Measurements from ENCODE around the gene SETD1A. TPM values are rescaled to one million over a fixed set of nuclear protein-coding genes. Genes with fewer than 3 reads are reported as not detected.

The SETD1A gene
- total and polyA plus RNA-seq, 9 of the 15 experiments (the other 6 are each of a cell fraction or from before 2014, with no cell fraction given) = 0.08 to 36.0 (median 4.2) TPM

DNA sequence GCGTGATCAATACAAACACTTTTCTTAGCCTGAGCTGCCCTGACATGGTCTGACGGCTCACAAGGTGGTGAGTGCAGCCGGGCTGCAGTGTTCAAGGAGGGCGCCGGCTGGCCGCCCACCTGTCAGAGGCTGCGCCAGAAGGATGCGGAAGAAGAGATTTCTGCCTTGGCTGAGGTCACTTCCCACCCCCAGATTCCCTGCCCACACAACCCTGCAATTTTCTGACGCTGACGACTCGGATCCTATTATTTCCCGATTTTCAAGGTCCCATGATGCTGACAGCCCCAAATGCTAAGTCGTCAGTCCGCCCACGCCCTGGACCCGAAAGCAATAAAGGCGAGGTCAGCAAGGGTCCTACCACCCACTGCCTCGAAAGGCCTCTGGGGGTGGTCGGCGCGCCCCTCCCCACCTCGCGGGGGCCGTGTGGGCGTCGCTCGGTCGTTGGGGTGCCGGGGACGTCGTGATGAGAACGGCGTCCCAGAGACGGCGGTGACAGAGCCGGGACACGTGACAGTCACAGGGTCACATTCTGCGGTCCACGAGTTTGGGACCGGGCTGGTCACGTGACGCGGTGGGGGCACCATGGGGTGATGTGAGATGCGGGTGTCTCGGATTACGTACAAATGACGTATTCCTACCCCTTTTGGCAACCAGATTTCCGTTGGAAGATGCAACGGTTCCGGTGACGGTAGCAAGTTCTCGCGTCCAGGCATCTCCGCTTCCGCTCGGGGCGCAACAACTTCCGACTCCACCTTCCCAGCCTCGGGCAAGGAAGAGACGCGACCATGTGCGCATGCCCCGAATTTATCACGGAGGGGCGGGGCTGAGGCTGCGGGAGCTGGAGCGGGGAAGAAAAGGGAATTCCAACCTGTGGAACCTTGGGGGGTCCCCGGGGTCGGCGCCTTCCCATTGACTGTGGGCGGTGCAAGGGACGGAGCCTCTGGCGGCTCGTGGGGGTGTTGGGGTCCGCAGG is 75.5 kb downstream of the SETD1A start, which contains the start of gene STX4 (continued):
- TF ChIP-seq, protein P1, sequence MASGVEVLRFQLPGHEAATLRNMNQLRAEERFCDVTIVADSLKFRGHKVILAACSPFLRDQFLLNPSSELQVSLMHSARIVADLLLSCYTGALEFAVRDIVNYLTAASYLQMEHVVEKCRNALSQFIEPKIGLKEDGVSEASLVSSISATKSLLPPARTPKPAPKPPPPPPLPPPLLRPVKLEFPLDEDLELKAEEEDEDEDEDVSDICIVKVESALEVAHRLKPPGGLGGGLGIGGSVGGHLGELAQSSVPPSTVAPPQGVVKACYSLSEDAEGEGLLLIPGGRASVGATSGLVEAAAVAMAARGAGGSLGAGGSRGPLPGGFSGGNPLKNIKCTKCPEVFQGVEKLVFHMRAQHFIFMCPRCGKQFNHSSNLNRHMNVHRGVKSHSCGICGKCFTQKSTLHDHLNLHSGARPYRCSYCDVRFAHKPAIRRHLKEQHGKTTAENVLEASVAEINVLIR (CRISPR knock-in tag; IDR thresholded peaks at IDR 0.05) = peak; percentile 91
- TF ChIP-seq KLF1 (tag; IDR thresholded peaks at IDR 0.05) (peak; percentile 77; the same call in 1 of the 2 replicates), ZNF586 (CRISPR knock-in tag; conservative IDR thresholded peaks at IDR 0.05) (no peak), SRSF9 (IDR thresholded peaks at IDR 0.05; ENCODE audit: borderline replicate concordance, low read depth, low read length) (no peak), PRDM10 (IDR thresholded peaks at IDR 0.05; ENCODE audit: partially characterized antibody) (peak; percentile 38), RFX1 (IDR thresholded peaks at IDR 0.05) (no peak), LARP7 (IDR thresholded peaks at IDR 0.05) (no peak), NR3C1 (CRISPR knock-in tag; IDR thresholded peaks at IDR 0.05) (no peak), PCBP1 (IDR thresholded peaks at IDR 0.05; ENCODE audit: low read depth, low read length, poor library complexity, severe bottlenecking) (no peak), PML (IDR thresholded peaks at IDR 0.05; ENCODE audit: low read length) (peak; percentile 65; the same call in 1 of the 2 replicates)
- TF ChIP-seq, protein P2, sequence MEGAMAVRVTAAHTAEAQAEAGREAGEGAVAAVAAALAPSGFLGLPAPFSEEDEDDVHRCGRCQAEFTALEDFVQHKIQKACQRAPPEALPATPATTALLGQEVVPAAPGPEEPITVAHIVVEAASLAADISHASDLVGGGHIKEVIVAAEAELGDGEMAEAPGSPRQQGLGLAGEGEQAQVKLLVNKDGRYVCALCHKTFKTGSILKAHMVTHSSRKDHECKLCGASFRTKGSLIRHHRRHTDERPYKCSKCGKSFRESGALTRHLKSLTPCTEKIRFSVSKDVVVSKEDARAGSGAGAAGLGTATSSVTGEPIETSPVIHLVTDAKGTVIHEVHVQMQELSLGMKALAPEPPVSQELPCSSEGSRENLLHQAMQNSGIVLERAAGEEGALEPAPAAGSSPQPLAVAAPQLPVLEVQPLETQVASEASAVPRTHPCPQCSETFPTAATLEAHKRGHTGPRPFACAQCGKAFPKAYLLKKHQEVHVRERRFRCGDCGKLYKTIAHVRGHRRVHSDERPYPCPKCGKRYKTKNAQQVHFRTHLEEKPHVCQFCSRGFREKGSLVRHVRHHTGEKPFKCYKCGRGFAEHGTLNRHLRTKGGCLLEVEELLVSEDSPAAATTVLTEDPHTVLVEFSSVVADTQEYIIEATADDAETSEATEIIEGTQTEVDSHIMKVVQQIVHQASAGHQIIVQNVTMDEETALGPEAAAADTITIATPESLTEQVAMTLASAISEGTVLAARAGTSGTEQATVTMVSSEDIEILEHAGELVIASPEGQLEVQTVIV (CRISPR knock-in tag; IDR thresholded peaks at IDR 0.05; ENCODE audit: borderline replicate concordance) = 0 out of 2 replicates have a peak, but pooled peaks have one; percentile 25
- TF ChIP-seq, protein P3, sequence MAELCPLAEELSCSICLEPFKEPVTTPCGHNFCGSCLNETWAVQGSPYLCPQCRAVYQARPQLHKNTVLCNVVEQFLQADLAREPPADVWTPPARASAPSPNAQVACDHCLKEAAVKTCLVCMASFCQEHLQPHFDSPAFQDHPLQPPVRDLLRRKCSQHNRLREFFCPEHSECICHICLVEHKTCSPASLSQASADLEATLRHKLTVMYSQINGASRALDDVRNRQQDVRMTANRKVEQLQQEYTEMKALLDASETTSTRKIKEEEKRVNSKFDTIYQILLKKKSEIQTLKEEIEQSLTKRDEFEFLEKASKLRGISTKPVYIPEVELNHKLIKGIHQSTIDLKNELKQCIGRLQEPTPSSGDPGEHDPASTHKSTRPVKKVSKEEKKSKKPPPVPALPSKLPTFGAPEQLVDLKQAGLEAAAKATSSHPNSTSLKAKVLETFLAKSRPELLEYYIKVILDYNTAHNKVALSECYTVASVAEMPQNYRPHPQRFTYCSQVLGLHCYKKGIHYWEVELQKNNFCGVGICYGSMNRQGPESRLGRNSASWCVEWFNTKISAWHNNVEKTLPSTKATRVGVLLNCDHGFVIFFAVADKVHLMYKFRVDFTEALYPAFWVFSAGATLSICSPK (IDR thresholded peaks at IDR 0.05; ENCODE audit: borderline replicate concordance) = no peak
- TF ChIP-seq, protein P4, sequence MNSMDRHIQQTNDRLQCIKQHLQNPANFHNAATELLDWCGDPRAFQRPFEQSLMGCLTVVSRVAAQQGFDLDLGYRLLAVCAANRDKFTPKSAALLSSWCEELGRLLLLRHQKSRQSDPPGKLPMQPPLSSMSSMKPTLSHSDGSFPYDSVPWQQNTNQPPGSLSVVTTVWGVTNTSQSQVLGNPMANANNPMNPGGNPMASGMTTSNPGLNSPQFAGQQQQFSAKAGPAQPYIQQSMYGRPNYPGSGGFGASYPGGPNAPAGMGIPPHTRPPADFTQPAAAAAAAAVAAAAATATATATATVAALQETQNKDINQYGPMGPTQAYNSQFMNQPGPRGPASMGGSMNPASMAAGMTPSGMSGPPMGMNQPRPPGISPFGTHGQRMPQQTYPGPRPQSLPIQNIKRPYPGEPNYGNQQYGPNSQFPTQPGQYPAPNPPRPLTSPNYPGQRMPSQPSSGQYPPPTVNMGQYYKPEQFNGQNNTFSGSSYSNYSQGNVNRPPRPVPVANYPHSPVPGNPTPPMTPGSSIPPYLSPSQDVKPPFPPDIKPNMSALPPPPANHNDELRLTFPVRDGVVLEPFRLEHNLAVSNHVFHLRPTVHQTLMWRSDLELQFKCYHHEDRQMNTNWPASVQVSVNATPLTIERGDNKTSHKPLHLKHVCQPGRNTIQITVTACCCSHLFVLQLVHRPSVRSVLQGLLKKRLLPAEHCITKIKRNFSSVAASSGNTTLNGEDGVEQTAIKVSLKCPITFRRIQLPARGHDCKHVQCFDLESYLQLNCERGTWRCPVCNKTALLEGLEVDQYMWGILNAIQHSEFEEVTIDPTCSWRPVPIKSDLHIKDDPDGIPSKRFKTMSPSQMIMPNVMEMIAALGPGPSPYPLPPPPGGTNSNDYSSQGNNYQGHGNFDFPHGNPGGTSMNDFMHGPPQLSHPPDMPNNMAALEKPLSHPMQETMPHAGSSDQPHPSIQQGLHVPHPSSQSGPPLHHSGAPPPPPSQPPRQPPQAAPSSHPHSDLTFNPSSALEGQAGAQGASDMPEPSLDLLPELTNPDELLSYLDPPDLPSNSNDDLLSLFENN (IDR thresholded peaks at IDR 0.05; ENCODE audit: low read depth in 2 of 2, low read length in 2 of 2) = 0 out of 4 replicates have a peak, but pooled peaks of 1 of the 2 experiments have one; percentile 36
